GM12874 (cell line): Measurements from ENCODE around the gene COL4A2.

Experiments
- TF ChIP-seq, protein P1 (sequence below): IDR thresholded peaks from 2 replicates; pipeline ENCODE4 v1.5.1; 2011; ENCODE audit warnings: low read depth, mild to moderate bottlenecking, control low read depth, low read length, moderate library complexity; ENCODE audit not compliant: insufficient read depth

Gene COL4A2

DNA sequence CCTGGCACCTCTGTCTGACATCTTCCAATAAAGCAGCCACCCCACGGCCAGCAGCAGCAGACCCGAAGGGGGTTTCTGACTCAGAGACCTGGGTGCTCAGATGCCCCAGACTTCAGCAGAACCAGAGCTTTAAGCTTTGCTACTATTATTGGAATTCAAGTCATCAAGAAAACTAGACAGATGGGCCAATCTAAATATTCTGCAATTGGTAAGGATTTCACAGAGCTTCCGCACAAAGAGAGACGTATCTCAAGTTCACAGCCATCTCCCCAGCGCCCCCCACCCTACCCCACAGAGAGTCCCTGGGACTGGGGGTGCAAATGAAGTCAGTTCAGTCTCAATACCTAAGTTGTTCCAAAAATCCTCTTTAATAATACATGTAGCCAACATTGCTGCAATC is 215.6 kb downstream of the COL4A2 start:
- TF ChIP-seq, protein P1, sequence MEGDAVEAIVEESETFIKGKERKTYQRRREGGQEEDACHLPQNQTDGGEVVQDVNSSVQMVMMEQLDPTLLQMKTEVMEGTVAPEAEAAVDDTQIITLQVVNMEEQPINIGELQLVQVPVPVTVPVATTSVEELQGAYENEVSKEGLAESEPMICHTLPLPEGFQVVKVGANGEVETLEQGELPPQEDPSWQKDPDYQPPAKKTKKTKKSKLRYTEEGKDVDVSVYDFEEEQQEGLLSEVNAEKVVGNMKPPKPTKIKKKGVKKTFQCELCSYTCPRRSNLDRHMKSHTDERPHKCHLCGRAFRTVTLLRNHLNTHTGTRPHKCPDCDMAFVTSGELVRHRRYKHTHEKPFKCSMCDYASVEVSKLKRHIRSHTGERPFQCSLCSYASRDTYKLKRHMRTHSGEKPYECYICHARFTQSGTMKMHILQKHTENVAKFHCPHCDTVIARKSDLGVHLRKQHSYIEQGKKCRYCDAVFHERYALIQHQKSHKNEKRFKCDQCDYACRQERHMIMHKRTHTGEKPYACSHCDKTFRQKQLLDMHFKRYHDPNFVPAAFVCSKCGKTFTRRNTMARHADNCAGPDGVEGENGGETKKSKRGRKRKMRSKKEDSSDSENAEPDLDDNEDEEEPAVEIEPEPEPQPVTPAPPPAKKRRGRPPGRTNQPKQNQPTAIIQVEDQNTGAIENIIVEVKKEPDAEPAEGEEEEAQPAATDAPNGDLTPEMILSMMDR, result no peak

GRCh38 chr13:110523180-110523579 is 216.1 kb downstream of the COL4A2 start:
- TF ChIP-seq, protein P1, result no peak

DNA sequence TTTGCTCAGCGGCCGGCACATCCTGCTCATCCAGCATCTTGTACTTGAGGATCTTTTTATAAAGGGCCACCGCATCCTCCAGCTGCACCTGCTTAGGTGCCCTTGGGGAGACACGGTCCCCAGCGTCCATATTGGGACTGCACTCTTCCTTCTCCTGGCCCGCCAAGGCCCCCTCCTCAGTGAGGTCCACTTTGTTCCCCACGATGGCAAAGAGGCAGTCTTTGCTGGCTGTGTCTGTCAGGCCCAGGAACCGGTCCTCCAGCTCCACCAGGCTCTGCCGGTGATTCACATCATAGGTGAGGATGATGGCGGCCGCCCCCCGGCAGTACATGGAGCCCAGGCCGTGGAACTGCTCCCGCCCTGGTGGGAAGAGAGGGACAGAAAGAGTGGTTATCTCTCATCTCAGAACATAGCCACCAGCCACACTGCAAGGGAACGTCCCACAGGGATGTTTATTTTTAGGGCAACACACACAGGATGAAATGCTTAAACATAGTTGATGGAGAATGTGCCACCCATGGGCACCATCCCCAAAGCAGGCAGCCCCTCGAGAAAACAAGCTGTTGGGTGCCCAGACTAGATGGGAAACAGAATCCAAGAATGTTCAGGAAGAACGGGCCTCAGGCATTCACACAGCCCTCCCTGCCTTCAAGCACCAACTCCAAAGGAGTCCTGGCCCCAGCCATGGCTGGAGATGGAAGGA is 216.9 kb downstream of the COL4A2 start:
- TF ChIP-seq, protein P1, result no peak

GRCh38 chr13:110524541-110525257 is 217.6 kb downstream of the COL4A2 start:
- TF ChIP-seq, protein P1, result no peak

DNA sequence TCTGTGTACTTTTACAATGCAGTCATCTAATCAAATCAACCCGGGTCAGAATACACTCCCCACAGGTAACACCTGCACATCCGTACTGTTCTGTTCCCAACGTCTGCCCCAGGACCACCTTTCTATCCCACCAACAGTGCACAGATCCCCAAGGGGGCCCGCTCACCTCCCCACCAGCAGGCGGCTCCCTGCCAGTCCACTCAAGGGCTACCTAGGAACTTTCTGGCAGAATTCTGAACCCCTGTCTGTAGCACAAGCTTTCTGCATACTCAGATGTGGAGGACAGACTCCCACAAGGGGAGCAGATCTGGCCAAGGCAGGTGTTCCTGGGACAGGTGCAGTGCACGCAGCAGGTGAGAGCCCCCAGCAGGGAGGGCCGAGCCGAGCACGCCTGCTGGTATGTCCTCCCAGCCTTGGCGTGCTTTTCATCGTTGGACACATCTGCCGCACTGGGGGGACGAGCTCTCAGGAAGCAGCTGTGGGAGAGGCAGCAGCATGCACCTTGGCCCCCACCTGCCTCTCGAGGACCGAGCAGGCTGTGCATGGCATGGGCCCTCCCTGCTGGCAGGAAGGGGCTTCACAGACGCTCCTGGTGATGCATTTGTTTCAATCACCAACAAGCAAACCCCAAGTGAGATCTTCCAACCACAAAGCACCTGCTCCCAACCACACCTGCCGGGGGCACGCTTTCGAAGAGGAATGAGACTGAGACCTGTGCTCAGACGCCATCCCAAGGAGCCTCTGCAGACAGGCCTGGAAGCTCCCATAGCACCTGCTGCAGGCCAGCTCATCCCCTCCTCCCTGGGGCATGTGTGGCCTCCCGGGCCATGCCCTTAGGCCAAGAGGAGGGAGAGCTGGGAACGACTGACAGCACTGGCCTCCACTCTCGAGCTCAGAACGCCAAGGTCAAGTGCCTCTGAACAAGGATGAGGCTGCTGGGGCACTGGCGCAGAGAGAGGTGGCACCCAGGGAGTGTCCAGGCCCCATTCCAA is 218.5 kb downstream of the COL4A2 start:
- TF ChIP-seq, protein P1, result no peak

DNA sequence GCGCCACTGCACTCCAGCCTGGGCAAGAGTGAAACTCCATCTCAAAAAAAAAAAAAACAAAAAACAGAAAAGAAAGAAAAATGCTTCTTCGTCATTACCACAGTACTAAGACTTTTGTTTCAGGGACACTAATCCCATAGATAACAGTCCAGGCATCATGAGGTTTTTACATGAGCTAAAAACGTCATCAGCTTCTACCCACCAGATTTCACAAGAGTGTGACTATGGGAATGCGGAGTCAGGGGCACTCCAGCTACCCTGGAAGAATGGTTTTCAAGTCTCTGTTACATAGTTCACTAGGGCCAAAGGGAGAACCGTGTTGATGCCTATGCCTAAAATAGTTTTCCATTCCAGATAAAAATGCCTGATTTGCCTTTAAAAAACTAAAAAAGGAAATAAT is 221.3 kb downstream of the COL4A2 start:
- TF ChIP-seq, protein P1, result no peak

DNA sequence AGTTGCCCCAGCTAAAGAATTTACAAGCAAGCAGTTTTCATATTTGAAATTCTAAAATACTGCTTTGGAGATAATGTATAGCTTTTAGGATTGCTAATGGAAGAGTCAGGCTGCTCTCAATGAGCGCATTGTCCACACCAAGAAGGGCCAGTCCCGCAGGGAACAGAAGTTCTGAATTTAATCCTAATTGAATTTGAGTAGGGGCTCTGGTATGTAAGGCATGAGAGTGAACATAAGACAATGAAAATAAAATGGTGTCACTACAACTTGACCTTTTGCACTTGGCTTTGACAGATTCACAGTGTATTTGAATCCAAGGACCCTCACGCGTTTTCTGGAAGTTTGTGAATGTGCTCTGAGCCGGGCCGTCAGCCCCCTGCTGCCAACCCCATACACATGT is 221.8 kb downstream of the COL4A2 start:
- TF ChIP-seq, protein P1, result no peak
